Measurements from ENCODE around the gene ASXL2.

- no peak for TF ChIP-seq EZH2 (IDR thresholded peaks at IDR 0.05; ENCODE audit: borderline replicate concordance, insufficient read depth, low read length, poor library complexity, severe bottlenecking)
- no peak for TF ChIP-seq CTCF (IDR thresholded peaks at IDR 0.05; ENCODE audit: poor library complexity, severe bottlenecking)
- TF ChIP-seq TAF1 (IDR thresholded peaks at IDR 0.05; ENCODE audit: low read depth), result no peak
Observed at GRCh38 chr2:25879133-25879730, 945 bp upstream of the ASXL2 start.

Measured in neural cell (in vitro differentiated cells).